CD14-positive monocyte (primary cell): ENCODE data around the gene RTN4R. TPM values are rescaled to one million over a fixed set of nuclear protein-coding genes. Genes with fewer than 3 reads are reported as not detected.
"Not testable (repeated sequence)": the region's sequence is repeated elsewhere in the genome, so short reads cannot be mapped to it uniquely, and the experiment has no call there.

Source experiments
- DNase-seq, 3 donors: peaks; one replicate each; pipeline ENCODE4 v3.0.0-alpha.2; 2011 to 2022
- H2AFZ ChIP-seq: 2 replicates; pipeline ENCODE4 v1.6.0; 2012; ENCODE audit warnings: mild to moderate bottlenecking, low read depth, low read length, inconsistent platforms; ENCODE audit not compliant: insufficient read depth, poor library complexity, severe bottlenecking
- H3K27ac ChIP-seq, 2 donors: 1 replicate in 1 of 2; 2 replicates in 1 of 2; pipeline ENCODE4 v1.5.1; 2012 to 2013; ENCODE audit warnings: low read length in 2 of 2, control low read depth in 1 of 2, inconsistent platforms in 1 of 2, low read depth in 1 of 2, mild to moderate bottlenecking in 1 of 2
- H3K27me3 ChIP-seq, 2 donors: one replicate each; pipeline versions ENCODE4 v1.6.0 to v1.6.1; 2011 to 2013; ENCODE audit warnings: low read length in 2 of 2; ENCODE audit not compliant: control insufficient read depth in 2 of 2, insufficient read depth in 2 of 2
- H3K36me3 ChIP-seq, 2 donors: replicated peaks in 1 of 2; 1 replicate in 1 of 2; 2 replicates in 1 of 2; pipeline versions ENCODE4 v1.5.1 to v1.6.1; 2012 to 2013; ENCODE audit warnings: low read length in 2 of 2, control low read depth in 1 of 2, inconsistent platforms in 1 of 2, mild to moderate bottlenecking in 1 of 2; ENCODE audit not compliant: insufficient read depth in 2 of 2, control insufficient read depth in 1 of 2
- H3K4me1 ChIP-seq, 2 donors: 1 replicate in 1 of 2; 2 replicates in 1 of 2; pipeline versions ENCODE4 v1.5.1 to v1.6.1; 2012 to 2013; ENCODE audit warnings: low read length in 2 of 2, control low read depth in 1 of 2, inconsistent platforms in 1 of 2, mild to moderate bottlenecking in 1 of 2, moderate library complexity in 1 of 2; ENCODE audit not compliant: insufficient read depth in 2 of 2, control insufficient read depth in 1 of 2
- H3K4me2 ChIP-seq: replicated peaks from 2 replicates; pipeline ENCODE3; 2012; ENCODE audit warnings: low read length, moderate library complexity, mild to moderate bottlenecking; ENCODE audit not compliant: poor library complexity, severe bottlenecking; ENCODE audit errors: extremely low read depth
- H3K4me3 ChIP-seq, 3 experiments: fragments of 200-600 bp in 1 of 3; sonication (generic) in 1 of 3; replicated peaks in 1 of 3; 1 replicate in 2 of 3; 2 replicates in 1 of 3; pipeline ENCODE4 v1.5.1; 2011 to 2013; ENCODE audit warnings: low read length in 3 of 3, mild to moderate bottlenecking in 3 of 3, control low read depth in 2 of 3, low read depth in 2 of 3, inconsistent platforms in 1 of 3, moderate library complexity in 1 of 3
- H3K79me2 ChIP-seq: 2 replicates; pipeline ENCODE4 v1.6.0; 2012; ENCODE audit warnings: mild to moderate bottlenecking, control low read depth, inconsistent platforms, low read length, moderate library complexity; ENCODE audit not compliant: insufficient read depth
- H3K9ac ChIP-seq: 2 replicates; pipeline ENCODE4 v1.6.0; 2017; ENCODE audit warnings: low read length, mild to moderate bottlenecking; ENCODE audit not compliant: insufficient read depth, poor library complexity, severe bottlenecking
- H3K9me3 ChIP-seq, 2 donors: replicated peaks in 1 of 2; 1 replicate in 1 of 2; 2 replicates in 1 of 2; pipeline versions ENCODE4 v1.5.1 to v1.6.1; 2012 to 2013; ENCODE audit warnings: low read length in 2 of 2, control low read depth in 1 of 2; ENCODE audit not compliant: control insufficient read depth in 1 of 2, insufficient read depth in 1 of 2
- H4K20me1 ChIP-seq: 2 replicates; pipeline ENCODE4 v1.6.0; 2012; ENCODE audit warnings: mild to moderate bottlenecking, low read length, control low read depth, moderate library complexity; ENCODE audit not compliant: insufficient read depth
- H3K27ac Mint-ChIP-seq, 7 donors: one replicate each; pipeline ENCODE4 v1.8.0; 2020; ENCODE audit warnings: mild to moderate bottlenecking in 7 of 7, mixed read lengths in 7 of 7, moderate library complexity in 6 of 7, inconsistent platforms in 2 of 7
- H3K27me3 Mint-ChIP-seq, 3 donors: one replicate each; pipeline ENCODE4 v1.8.0; 2021 to 2022; ENCODE audit warnings: low read depth in 3 of 3, mild to moderate bottlenecking in 3 of 3, mixed read lengths in 3 of 3, moderate library complexity in 3 of 3, inconsistent platforms in 1 of 3
- H3K36me3 Mint-ChIP-seq, 2 donors: one replicate each; pipeline ENCODE4 v1.8.0; 2020; ENCODE audit warnings: mixed read lengths in 2 of 2, inconsistent platforms in 1 of 2, mild to moderate bottlenecking in 1 of 2
- H3K4me1 Mint-ChIP-seq: one replicate; pipeline ENCODE4 v1.8.0; 2020; ENCODE audit warnings: mild to moderate bottlenecking, mixed read lengths
- H3K4me3 Mint-ChIP-seq, 2 donors: one replicate each; pipeline ENCODE4 v1.8.0; 2020; ENCODE audit warnings: mild to moderate bottlenecking in 2 of 2, mixed read lengths in 2 of 2, moderate library complexity in 1 of 2
- H3K9me3 Mint-ChIP-seq, 7 donors: one replicate each; pipeline ENCODE4 v1.8.0; 2020 to 2022; ENCODE audit warnings: mixed read lengths in 7 of 7, mild to moderate bottlenecking in 6 of 7, moderate library complexity in 6 of 7, inconsistent platforms in 2 of 7
- CTCF ChIP-seq: fragments of 200-600 bp; IDR thresholded peaks from one replicate; pipeline ENCODE4 v1.8.0; 2022; ENCODE audit warnings: antibody characterized with exemption, mild to moderate bottlenecking
- WGBS: methylation state at CpG from one replicate; pipeline ENCODE4 v1.1.5; 2013; ENCODE audit warnings: missing lambda C conversion rate; ENCODE audit not compliant: insufficient coverage; 5-methylcytosine and 5-hydroxymethylcytosine counted together
- intact Hi-C, 2 donors: fragments of 100-400 bp; cut with micrococcal nuclease; formaldehyde crosslinking; loops; one replicate each; pipeline versions ENCODE4 v1.15.0 to v1.15.1; 2023
- polyA minus RNA-seq: library from RNA; depleted of rRNA, polyadenylated mRNA; stranded (reverse); fragments of >200 nt; gene quantifications from 2 replicates; pipeline ENCODE4 v1.2.3, GENCODE V29; 2012
- polyA plus RNA-seq, 3 donors: library from polyadenylated mRNA; depleted of rRNA in 1 of 3; unstranded in 2 of 3; stranded (reverse) in 1 of 3; fragments of 300-500 nt in 2 of 3; fragments of >200 nt in 1 of 3; fragmentation: Illumina TruSeq in 2 of 3; gene quantifications; 1 replicate in 2 of 3; 2 replicates in 1 of 3; pipeline ENCODE4 v1.2.3, GENCODE V29; 2012 to 2021
- total RNA-seq, 12 experiments: library from RNA in 1 of 12; stranded (reverse) in 1 of 12; fragments of 120-200 nt in 1 of 12; gene quantifications; one replicate each; pipeline ENCODE4 v1.2.4 and lab custom pipeline; 2013 to 2026; ENCODE audit warnings: mixed read lengths in 6 of 12, inconsistent platforms in 1 of 12

RTN4R gene
- not detected for total RNA-seq (2013)
- polyA plus RNA-seq = not detected
- polyA minus RNA-seq = 0.08 and 0.28 TPM in 2 replicates
- total RNA-seq (lab: John Stamatoyannopoulos, UW) = 0 to 0.64 (median 0.08) reads per million in 11 experiments

- no peaks in the 10 kb centered on the region for H3K9me3 ChIP-seq
- H3K36me3 Mint-ChIP-seq = no peaks in the 10 kb centered on the region
- H3K27ac ChIP-seq = no peak within 1 kb of the TSS
- no peak within 1 kb of the TSS for H2AFZ ChIP-seq
- no peaks in the 10 kb centered on the region for H3K9me3 Mint-ChIP-seq
- peaks cover 4 to 8% of the 10 kb centered on the region in 2 donors for H3K4me1 ChIP-seq
- H3K27me3 ChIP-seq = peaks cover 0 to 11% of the 10 kb centered on the region in 2 donors
- H3K9ac ChIP-seq = no peak within 1 kb of the TSS
- TF ChIP-seq CTCF = peak; percentile 40
- no peaks in the 10 kb centered on the region for H4K20me1 ChIP-seq
- peaks cover 5 to 23% (median 7%) of the 10 kb centered on the region in 3 donors for H3K27me3 Mint-ChIP-seq
- H3K4me3 ChIP-seq = peak within 1 kb of the TSS in 1 of 3 experiments; percentile 40
- H3K36me3 ChIP-seq = no peaks in the 10 kb centered on the region
- peaks cover 5% of the 10 kb centered on the region for H3K4me1 Mint-ChIP-seq
- no peak within 1 kb of the TSS for H3K27ac Mint-ChIP-seq
- no peaks in the 10 kb centered on the region for H3K79me2 ChIP-seq
- peak within 1 kb of the TSS; percentile 39 to 53 for H3K4me3 Mint-ChIP-seq
- intact Hi-C loops = loop anchor here (5.0 kb wide), 1 partner anchor 111 kb away; no protein-coding TSS in a partner anchor
- peak within 1 kb of the TSS; percentile 68 for H3K4me2 ChIP-seq
- WGBS = 17% methylated on average over 44 of the region's 58 CpGs
- peak; percentile 13 to 48 (median 43) for DNase-seq
Measured at GRCh38 chr22:20268279-20269012, at the start of gene RTN4R. Gene RTN4R (minus strand): TSS chr22:20268318. CDS start chr22:20268092, 226 bp downstream.

GRCh38 chr22:20317402-20318042 lies 49.4 kb upstream of the RTN4R start:
- H3K9me3 ChIP-seq, intact Hi-C loops, H3K9me3 Mint-ChIP-seq, H3K27ac ChIP-seq, H3K36me3 ChIP-seq, H4K20me1 ChIP-seq, H3K4me2 ChIP-seq, H3K9ac ChIP-seq, H3K27me3 ChIP-seq, H3K36me3 Mint-ChIP-seq, H2AFZ ChIP-seq, H3K27me3 Mint-ChIP-seq: not testable (repeated sequence)
- peak overlapping the region in 1 of 3 experiments; percentile 23 for H3K4me3 ChIP-seq
- Mint-ChIP-seq H3K27ac (peak overlapping the region in 2 of 7 donors; percentile 8 to 68), H3K4me3 (peak overlapping the region in 1 of 2 donors; percentile 46), H3K4me1 (peaks cover 37% of the 10 kb centered on the region)
- H3K4me1 ChIP-seq = peaks cover 27 to 33% of the 10 kb centered on the region in 2 donors
- peak; percentile 83 for TF ChIP-seq CTCF
- H3K79me2 ChIP-seq = peaks cover 31% of the 10 kb centered on the region
- DNase-seq = peak in 2 of 3 donors; percentile 17 to 25
- no CpG with 5 or more reads among the region's 8 CpGs for WGBS
